ENCODE data around the gene BEAN1. TPM values are rescaled to one million over a fixed set of nuclear protein-coding genes. Genes with fewer than 3 reads are reported as not detected.
A peak's percentile ranks its signal among the peaks of the same experiment; 100 is the strongest.

Gene BEAN1
- total RNA-seq, 2 experiments from 2014 or later, result not detected

- Mint-ChIP-seq H3K4me3 (no peak overlapping the region), H3K27me3 (no peaks in the 10 kb centered on the region), H3K9me3 (ENCODE audit: low read depth) (no peaks in the 10 kb centered on the region), H3K36me3 (ENCODE audit: low read depth) (no peaks in the 10 kb centered on the region), H3K27ac (no peak overlapping the region), H3K4me1 (peaks cover 14% of the 10 kb centered on the region)
- CTCF ChIA-PET, result interaction anchor here (0.6 to 6.1 kb wide), 5 partner anchors 8 to 161 kb away, joined by 3 to 83 read pairs (median 3); no protein-coding TSS in a partner anchor
- no peak for ATAC-seq
- intact Hi-C loops (cut with DNase I, micrococcal nuclease), result no loop called here
- POLR2A ChIA-PET, result no interaction called here
- no peak for DNase-seq
Measured at GRCh38 chr16:66484453-66485213, 57.5 kb downstream of the BEAN1 start.

DNA sequence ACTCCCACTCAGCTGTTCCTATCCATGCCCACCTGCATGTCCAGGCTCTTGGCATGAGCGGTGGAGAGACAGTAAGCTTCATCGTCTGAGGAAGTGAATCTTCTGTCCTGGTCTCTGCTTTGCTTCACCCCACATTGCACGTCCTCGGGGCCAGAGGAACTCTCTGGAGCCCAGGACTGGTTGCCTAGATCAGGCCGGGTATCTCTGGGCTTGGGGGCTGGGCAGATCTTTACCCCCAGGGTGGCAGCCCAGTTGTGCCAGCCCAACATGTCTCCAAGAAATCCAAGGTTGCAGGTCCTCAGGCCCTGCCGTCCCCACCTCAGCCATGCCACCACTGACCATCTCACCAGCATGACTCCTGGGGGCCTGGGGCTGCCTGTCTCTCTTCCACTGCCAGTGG lies 58.3 kb downstream of the BEAN1 start:
- intact Hi-C loops (cut with DNase I, micrococcal nuclease), result no loop called here
- ATAC-seq, result no peak
- Mint-ChIP-seq H3K36me3 (ENCODE audit: low read depth) (no peaks in the 10 kb centered on the region), H3K4me3 (no peak overlapping the region), H3K27ac (no peak overlapping the region), H3K9me3 (ENCODE audit: low read depth) (no peaks in the 10 kb centered on the region), H3K4me1 (peaks cover 14% of the 10 kb centered on the region), H3K27me3 (no peaks in the 10 kb centered on the region)
- POLR2A ChIA-PET, result no interaction called here
- CTCF ChIA-PET, result interaction anchor here (0.6 to 1.1 kb wide), 2 partner anchors 9 to 63 kb away, joined by 3 read pairs; no protein-coding TSS in a partner anchor
- no peak for DNase-seq

DNA sequence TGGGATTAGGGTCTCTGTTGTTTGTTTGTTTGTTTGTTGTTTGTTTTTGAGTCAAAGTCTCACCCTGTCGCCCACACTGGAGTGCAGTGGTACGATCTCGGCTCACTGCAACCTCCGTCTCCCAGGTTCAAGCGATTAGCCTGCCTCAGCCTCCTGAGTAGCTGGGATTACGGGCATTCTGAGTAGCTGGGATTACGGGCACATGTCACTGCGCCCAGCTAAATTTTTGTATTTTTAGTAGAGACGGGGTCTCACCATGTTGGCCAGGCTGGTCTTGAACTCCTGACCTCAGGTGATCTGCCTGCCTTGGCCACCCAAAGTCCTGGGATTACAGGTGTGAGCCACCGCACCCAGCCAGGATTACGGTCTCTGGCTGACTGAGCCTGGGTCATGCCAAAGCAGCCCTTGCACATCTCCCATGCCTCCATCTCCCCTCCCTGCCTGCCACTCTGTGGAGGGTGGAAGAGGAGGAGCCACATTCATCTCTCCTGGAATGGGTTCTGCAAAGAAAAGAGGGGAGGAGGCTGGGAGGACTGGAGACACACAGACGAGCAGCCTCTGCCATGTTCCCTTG lies 59.2 kb downstream of the BEAN1 start:
- Mint-ChIP-seq H3K36me3 (ENCODE audit: low read depth) (no peaks in the 10 kb centered on the region), H3K27ac (no peak overlapping the region), H3K4me3 (no peak overlapping the region), H3K9me3 (ENCODE audit: low read depth) (no peaks in the 10 kb centered on the region), H3K27me3 (no peaks in the 10 kb centered on the region), H3K4me1 (peaks cover 14% of the 10 kb centered on the region)
- DNase-seq, result no peak
- intact Hi-C loops (cut with DNase I, micrococcal nuclease), result no loop called here
- no peak for ATAC-seq
- POLR2A ChIA-PET, result interaction anchor here (0.7 kb wide), 1 partner anchor 10 kb away, joined by 3 read pairs; no protein-coding TSS in a partner anchor
- CTCF ChIA-PET, result interaction anchor here (1.2 kb wide), 1 partner anchor 13 kb away, joined by 3 read pairs; no protein-coding TSS in a partner anchor

DNA sequence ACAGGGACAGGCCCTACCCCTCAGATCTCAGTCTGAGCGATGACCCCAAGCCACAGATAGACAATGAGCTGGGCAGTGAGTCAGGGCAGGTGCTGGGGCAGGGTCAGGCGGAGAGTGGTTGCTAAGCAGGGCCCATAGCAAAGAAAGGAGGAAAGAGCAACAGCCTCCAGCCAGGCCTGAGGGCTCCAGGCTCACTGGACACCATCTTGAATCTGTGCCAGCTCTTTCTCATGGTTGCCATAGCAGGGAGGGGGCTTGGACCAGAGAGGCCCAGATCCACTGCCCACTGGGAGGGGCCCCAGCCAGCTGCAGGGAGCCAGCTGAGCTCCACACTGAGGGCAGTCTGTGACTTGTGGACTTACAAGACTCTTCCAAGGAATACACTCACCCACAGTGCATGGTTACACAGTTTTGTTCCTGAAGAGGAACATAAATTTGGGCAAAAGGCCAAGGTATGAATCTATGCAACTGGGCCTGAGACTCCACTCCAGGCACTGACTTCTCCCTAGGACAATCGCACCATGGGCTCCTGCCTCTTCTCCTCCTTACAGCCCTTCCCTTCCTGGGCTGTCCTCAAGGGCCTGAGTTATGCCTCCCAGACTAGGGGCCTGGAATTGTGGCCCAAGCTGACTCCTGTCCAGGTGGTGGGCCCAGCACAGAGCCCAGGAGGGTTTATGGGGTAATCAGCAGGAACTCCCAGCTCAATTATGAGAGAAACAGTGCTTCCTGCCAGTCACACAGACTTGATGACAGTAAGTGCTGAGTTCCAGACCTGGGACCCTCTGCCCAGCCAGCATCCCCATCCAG lies 59.9 kb downstream of the BEAN1 start:
- Mint-ChIP-seq H3K9me3 (ENCODE audit: low read depth) (no peaks in the 10 kb centered on the region), H3K27me3 (no peaks in the 10 kb centered on the region), H3K4me3 (no peak overlapping the region), H3K36me3 (ENCODE audit: low read depth) (no peaks in the 10 kb centered on the region), H3K4me1 (peaks cover 14% of the 10 kb centered on the region), H3K27ac (no peak overlapping the region)
- POLR2A ChIA-PET, result interaction anchor here (0.7 kb wide), 2 partner anchors 11 to 92 kb away, joined by 3 read pairs; partner anchors contain the start of gene CMTM2
- CTCF ChIA-PET, result interaction anchor here (0.6 to 1.2 kb wide), 3 partner anchors 14 to 143 kb away, joined by 3 read pairs; no protein-coding TSS in a partner anchor
- peak; percentile 2 for DNase-seq
- no peak for ATAC-seq
- intact Hi-C loops (cut with DNase I, micrococcal nuclease), result no loop called here

DNA sequence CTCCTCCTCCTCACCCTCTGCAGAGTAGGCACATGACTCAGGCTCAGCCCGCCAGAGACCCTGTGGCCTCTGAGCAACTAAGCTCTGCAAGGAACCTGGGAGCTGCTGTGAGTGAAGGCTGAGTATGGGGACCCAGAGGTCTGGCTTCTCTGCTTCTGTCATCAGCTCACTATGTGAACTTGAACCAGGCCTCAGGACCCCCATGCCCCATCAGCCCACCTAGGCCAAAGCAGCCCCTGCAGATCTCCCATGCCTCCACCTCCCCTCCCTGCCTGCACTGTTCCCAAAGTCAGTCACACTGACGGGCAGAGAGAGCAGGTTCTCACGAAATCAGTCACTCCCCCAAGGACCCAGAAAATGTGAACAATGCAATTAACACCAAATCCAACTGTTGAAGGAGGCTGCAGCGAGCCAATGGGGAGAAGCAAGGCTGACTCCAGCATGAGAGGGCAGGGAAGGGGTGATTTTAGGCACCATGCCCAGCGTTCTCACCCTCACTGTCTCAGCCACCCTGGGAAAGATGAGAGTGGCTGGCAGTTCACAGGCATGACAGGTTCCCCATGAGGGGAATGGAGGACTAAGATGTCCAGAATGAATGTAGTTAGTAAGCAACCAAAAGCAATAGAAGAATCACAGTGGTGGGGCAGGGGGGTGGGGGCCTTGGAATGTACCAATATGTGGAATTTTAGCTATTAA lies 60.6 kb downstream of the BEAN1 start:
- ChIA-PET CTCF (interaction anchor here (0.6 to 1.1 kb wide), 4 partner anchors 13 to 405 kb away, joined by 3 to 4 read pairs (median 3); no protein-coding TSS in a partner anchor), POLR2A (interaction anchor here (0.6 to 0.7 kb wide), 2 partner anchors 8 to 92 kb away, joined by 3 to 4 read pairs; partner anchors contain the start of gene CMTM2)
- ATAC-seq, result no peak
- H3K4me3 Mint-ChIP-seq, result no peak overlapping the region
- no peak overlapping the region for H3K27ac Mint-ChIP-seq
- H3K27me3 Mint-ChIP-seq, result no peaks in the 10 kb centered on the region
- H3K36me3 Mint-ChIP-seq (ENCODE audit: low read depth), result no peaks in the 10 kb centered on the region
- intact Hi-C loops (cut with DNase I, micrococcal nuclease), result no loop called here
- peak; percentile 1 for DNase-seq
- no peaks in the 10 kb centered on the region for H3K9me3 Mint-ChIP-seq (ENCODE audit: low read depth)
- peaks cover 14% of the 10 kb centered on the region for H3K4me1 Mint-ChIP-seq

GRCh38 chr16:66488505-66488904 lies 61.4 kb downstream of the BEAN1 start:
- DNase-seq (no peak), ATAC-seq (no peak)
- ChIA-PET POLR2A (no interaction called here), CTCF (interaction anchor here (0.6 to 1.2 kb wide), 3 partner anchors 14 to 404 kb away, joined by 3 read pairs; no protein-coding TSS in a partner anchor)
- peaks cover 7% of the 10 kb centered on the region for H3K4me1 Mint-ChIP-seq
- no peak overlapping the region for H3K4me3 Mint-ChIP-seq
- H3K27ac Mint-ChIP-seq, result peak overlapping the region; percentile 10
- no peaks in the 10 kb centered on the region for H3K36me3 Mint-ChIP-seq (ENCODE audit: low read depth)
- no peaks in the 10 kb centered on the region for H3K9me3 Mint-ChIP-seq (ENCODE audit: low read depth)
- no peaks in the 10 kb centered on the region for H3K27me3 Mint-ChIP-seq
- intact Hi-C loops (cut with DNase I, micrococcal nuclease), result no loop called here

- ATAC-seq, result no peak
- DNase-seq, result no peak
- H3K4me3 Mint-ChIP-seq, result no peak overlapping the region
- intact Hi-C loops (cut with DNase I, micrococcal nuclease), result no loop called here
- ChIA-PET CTCF (interaction anchor here (1.2 kb wide), 1 partner anchor 23 kb away, joined by 3 read pairs; no protein-coding TSS in a partner anchor), POLR2A (no interaction called here)
- H3K9me3 Mint-ChIP-seq (ENCODE audit: low read depth), result no peaks in the 10 kb centered on the region
- H3K27ac Mint-ChIP-seq, result no peak overlapping the region
- H3K36me3 Mint-ChIP-seq (ENCODE audit: low read depth), result no peaks in the 10 kb centered on the region
- no peaks in the 10 kb centered on the region for H3K27me3 Mint-ChIP-seq
- no peaks in the 10 kb centered on the region for H3K4me1 Mint-ChIP-seq
Measured at GRCh38 chr16:66489385-66489784, 62.3 kb downstream of the BEAN1 start.

DNA sequence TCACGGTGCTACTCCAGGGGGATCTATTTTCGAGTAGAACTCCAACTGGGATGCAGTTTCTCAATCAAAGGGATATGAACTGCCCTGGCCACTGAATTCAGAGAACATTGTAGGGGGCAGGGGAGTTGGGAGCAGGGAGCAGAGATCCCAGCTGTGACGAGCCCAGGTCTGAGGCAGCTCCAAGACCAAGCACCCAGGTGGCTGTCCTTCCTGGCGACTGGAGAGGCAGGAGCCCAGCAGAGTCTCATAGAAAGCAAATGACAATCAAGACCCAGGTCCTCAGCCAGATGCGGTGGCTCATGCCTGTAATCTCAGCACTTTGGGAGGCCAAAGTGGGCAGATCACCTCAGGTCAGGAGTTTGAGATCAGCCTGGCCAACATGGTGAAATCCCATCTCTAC lies 62.7 kb downstream of the BEAN1 start:
- POLR2A ChIA-PET, result no interaction called here
- no peaks in the 10 kb centered on the region for H3K36me3 Mint-ChIP-seq (ENCODE audit: low read depth)
- ATAC-seq, result no peak
- no peak overlapping the region for H3K4me3 Mint-ChIP-seq
- no peaks in the 10 kb centered on the region for H3K9me3 Mint-ChIP-seq (ENCODE audit: low read depth)
- H3K27ac Mint-ChIP-seq, result no peak overlapping the region
- CTCF ChIA-PET, result interaction anchor here (1.2 kb wide), 1 partner anchor 23 kb away, joined by 3 read pairs; no protein-coding TSS in a partner anchor
- no peaks in the 10 kb centered on the region for H3K27me3 Mint-ChIP-seq
- peak; percentile 2 for DNase-seq
- H3K4me1 Mint-ChIP-seq, result no peaks in the 10 kb centered on the region
- intact Hi-C loops (cut with DNase I, micrococcal nuclease), result no loop called here

DNA sequence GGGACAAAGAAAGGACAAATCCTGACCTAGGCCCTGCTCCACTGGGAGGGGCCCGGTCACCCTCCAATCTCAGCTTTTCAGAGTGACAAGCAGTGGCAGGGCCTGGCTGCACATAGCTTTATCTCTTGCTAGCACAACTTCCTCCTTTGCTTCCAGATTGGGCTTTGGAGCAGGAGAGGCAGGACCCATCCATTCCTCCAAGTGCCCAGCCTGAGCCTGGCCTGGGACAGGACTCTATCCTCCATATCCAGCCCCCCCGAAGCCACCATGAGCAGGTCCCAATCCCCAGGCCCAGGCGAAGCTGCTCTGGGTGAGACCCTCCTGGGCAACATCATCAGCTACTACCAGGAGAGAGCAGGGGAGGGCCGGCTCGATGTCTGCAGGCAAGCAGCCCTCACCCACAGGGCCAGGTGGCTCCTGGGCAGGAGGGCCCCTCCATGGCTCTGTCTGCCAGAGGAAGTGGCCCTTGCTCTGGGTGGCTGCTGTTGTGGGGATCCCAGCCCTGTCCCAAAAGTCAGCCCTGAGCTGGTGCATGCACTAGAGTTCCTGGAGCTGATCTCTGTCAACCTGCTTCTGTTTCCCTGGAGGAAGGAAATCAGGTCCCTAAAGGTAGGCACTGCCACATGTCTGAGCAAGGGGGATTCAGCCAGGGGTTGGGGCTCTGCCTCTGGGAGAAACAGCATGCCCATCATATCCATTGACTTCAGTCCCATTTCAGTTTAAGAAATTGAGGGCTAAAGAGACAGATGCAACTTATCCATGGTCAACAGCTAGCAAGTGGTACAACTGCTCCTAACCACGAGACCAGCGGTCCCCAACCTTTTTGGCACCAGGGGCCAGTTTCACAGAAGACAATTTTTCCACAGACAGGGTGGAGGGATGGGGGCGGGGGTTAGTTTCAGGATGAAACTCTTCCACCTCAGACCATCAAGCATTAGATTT lies 64.0 kb downstream of the BEAN1 start:
- intact Hi-C loops (cut with DNase I, micrococcal nuclease), result no loop called here
- ATAC-seq, result no peak
- ChIA-PET POLR2A (interaction anchor here (0.5 kb wide), 2 partner anchors 86 to 128 kb away, joined by 3 read pairs; no protein-coding TSS in a partner anchor), CTCF (interaction anchor here (0.6 to 1.3 kb wide), 5 partner anchors 17 to 117 kb away, joined by 3 to 7 read pairs (median 3); no protein-coding TSS in a partner anchor)
- H3K27ac Mint-ChIP-seq, result no peak overlapping the region
- peak; percentile 4 for DNase-seq
- H3K27me3 Mint-ChIP-seq, result no peaks in the 10 kb centered on the region
- no peak overlapping the region for H3K4me3 Mint-ChIP-seq
- H3K9me3 Mint-ChIP-seq (ENCODE audit: low read depth), result no peaks in the 10 kb centered on the region
- no peaks in the 10 kb centered on the region for H3K36me3 Mint-ChIP-seq (ENCODE audit: low read depth)
- no peaks in the 10 kb centered on the region for H3K4me1 Mint-ChIP-seq

DNA sequence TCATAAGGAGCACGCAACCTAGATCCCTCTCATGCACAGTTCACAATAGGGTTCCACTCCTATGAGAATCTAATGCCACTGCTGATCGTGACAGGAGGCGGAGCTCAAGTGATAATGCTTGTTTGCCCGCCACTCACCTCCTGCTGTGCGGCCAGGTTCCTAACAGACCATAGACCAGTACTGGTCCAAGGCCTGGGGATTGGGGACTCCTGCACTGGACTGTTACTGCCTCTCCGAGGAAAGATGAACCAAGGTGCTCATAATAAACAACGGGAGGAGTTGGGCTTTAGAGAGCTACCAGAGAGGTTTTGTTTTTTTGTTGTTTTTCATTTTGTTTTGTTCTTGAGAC lies 64.6 kb downstream of the BEAN1 start:
- Mint-ChIP-seq H3K36me3 (ENCODE audit: low read depth) (no peaks in the 10 kb centered on the region), H3K27me3 (no peaks in the 10 kb centered on the region), H3K27ac (no peak overlapping the region), H3K4me1 (no peaks in the 10 kb centered on the region), H3K4me3 (no peak overlapping the region), H3K9me3 (ENCODE audit: low read depth) (no peaks in the 10 kb centered on the region)
- ChIA-PET POLR2A (no interaction called here), CTCF (interaction anchor here (0.6 to 1.3 kb wide), 5 partner anchors 16 to 117 kb away, joined by 3 to 7 read pairs (median 3); no protein-coding TSS in a partner anchor)
- intact Hi-C loops (cut with DNase I, micrococcal nuclease), result no loop called here
- DNase-seq (no peak), ATAC-seq (no peak)

Data from activated CD4-positive, alpha-beta T cell treated with anti-CD3 and anti-CD28 coated beads for 36 hours (primary cell).